GM20431 (cell line): ENCODE measurements around the gene OBP2A.
"Not testable (repeated sequence)": the region's sequence is repeated elsewhere in the genome, so short reads cannot be mapped to it uniquely, and the experiment has no call there.

Source experiments
- in situ Hi-C: fragments of 300-500 bp; cut with MseI, MboI; formaldehyde crosslinking; loops from one replicate; pipeline ENCODE4 v1.15.0; 2020; ENCODE audit warnings: low sequenced_read_pairs; ENCODE audit not compliant: unreplicated experiment

Gene OBP2A

DNA sequence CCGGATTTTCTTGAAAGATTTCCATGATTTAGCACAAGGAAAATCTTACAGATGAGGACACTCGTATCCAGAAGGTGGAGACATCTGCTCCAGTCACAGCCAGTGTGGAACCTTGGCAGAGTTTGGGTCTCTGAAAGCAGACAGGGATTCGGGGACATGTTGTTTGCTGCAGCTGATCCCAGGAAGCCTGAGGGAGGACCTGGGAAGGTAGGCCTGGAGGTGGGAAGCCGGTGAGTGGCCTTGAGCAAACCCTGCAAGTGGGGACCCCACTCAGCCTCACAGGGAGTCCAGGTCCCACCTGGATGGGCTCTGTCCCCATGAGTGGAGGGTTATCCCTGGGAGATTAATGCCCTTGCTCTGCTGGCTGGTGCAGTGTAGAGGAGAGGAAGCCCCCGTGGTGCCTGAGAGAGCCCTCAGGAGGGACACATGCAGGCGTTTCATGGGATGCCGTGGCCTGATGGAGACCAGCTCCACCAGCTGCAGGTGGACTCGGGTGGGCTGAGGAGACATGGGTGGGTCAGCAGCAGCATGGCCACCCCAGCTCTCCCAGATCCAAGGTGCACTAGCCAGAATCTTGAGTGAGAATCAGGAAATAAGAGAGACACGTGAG lies 37.6 kb upstream of the OBP2A start:
- in situ Hi-C loops, result no loop called here

DNA sequence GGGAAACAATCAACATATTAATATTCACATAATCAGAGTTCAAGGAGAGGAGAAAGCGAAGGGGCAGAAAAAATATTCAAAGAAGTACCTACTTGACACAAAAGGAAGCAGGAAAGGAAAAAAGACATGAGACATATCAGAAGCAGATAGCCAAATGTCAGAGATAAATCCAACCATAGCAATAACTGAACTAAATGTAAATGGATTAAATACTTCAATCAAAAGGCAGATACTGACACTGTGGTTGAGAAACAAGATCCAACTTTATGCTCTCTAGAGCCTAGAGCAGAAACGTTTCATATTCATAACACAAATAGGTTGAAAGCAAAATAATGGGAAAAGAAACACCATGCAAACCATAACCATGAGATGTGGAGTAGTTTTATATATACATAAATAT lies 36.5 kb upstream of the OBP2A start:
- in situ Hi-C loops, result no loop called here

DNA sequence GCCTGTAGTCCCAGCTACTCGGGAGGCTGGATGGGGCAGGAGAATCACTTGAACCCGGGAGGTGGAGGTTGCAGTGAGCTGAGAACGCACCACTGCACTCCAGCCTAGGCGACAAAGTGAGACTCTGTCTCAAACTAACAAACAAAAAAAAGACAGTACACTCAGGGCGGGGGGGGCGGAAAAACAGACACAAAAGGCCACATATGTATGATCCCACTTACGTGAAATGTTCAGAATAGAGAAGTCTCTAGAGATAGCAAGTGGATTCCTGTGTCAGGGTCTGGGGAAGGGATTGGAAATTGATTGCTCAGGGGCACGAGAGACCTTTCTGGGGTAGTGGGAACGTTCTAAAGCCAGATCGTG lies 33.7 kb upstream of the OBP2A start:
- in situ Hi-C loops, result no loop called here

DNA sequence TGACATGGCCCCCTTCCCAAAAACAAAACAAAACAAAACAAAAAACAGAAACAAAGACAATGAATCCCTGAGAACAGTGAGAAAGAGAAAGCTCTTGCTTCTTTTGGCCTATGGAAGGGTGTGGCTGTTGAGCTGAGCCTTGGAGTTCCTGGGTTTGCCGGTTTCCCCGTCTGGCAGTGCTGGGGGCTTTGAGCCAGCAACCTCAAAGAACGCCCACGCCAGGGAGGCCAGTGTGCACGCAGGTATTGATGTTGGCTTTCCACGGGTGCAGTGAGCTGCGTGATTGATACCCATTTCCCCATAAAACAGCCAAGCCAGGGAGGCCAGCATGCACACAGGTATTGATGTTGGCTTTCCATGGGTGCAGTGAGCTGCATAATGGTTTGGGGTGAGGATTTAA lies 33.0 kb upstream of the OBP2A start:
- in situ Hi-C loops, result no loop called here

DNA sequence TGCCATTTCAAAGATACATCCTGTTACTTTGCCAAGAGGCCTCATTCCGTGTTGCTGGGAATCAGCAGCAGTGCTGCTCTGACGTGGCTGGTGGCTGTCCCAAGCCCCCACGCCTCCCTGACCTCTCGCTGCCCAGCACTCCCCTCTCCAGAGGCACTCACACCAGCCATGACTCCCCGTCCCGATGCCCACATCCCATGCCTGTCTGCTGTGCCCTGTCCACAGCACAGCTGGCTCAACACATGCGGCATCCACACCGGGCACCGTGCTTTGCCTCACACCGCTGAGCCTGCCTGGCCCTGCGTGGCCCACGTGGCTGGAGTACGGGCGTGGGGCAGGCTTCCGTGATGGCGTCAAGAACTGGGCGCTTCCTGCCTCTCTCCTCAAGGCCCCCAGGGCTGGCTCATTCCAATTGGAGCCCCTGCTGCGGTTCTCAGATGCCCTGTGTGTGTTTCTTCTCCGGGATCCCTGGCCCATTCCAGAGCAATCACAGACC lies 32.5 kb upstream of the OBP2A start:
- in situ Hi-C loops, result no loop called here

DNA sequence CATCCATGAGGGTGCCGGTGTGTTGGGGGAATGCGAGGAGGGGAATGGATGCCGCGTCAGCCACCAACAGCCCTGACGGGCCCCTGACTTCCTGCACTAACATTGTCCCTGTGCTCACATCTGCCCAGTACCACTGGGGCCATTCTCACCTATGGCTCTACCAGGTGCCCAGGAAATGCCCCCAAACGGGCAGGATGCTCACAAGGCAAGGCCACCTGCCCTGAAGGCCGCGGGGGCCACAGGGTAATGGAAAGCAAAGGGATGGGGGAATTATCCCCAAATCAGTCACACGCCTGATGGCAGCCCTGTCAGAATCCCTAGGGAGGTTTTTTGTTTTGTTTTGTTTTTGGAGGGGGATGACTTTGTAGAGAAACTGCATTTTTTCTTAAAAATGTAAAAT lies 32.0 kb upstream of the OBP2A start:
- in situ Hi-C loops, result not testable (repeated sequence)

DNA sequence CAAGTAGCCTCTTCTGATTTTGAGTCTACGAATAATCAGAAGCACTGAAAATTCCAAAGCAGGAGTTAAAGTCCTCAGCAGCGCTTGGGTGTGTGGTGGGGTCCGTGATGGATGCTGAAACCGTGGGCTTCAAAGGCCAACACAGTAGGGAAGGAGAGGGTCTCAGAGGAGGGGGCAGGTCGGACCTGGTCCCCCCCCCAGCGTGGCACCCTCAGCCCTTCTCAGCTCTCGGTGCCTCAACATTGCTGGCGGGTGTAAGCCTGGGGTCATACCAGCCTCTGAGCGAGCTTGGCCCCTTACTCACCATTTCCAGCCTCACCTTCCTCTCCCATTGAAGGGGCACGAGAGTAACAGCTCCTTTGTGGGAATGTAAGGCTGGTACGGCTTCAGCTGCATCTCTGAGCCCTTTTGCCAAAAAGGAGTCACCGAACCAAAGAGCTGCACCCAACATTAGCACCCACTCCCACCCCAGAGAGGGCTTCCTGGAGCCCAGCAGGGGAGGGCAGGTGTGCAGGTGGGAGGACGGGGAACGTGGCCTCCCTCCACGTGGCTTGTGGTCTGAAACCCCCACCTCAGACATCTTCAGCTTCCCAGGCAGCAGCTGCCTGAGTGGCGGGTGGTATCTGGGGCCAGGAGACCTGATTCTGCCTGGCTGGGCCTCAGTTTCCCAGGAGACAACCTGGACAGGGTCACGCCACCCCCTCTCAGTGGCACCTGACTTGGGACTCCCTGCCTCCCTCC lies 31.4 kb upstream of the OBP2A start:
- in situ Hi-C loops, result no loop called here

DNA sequence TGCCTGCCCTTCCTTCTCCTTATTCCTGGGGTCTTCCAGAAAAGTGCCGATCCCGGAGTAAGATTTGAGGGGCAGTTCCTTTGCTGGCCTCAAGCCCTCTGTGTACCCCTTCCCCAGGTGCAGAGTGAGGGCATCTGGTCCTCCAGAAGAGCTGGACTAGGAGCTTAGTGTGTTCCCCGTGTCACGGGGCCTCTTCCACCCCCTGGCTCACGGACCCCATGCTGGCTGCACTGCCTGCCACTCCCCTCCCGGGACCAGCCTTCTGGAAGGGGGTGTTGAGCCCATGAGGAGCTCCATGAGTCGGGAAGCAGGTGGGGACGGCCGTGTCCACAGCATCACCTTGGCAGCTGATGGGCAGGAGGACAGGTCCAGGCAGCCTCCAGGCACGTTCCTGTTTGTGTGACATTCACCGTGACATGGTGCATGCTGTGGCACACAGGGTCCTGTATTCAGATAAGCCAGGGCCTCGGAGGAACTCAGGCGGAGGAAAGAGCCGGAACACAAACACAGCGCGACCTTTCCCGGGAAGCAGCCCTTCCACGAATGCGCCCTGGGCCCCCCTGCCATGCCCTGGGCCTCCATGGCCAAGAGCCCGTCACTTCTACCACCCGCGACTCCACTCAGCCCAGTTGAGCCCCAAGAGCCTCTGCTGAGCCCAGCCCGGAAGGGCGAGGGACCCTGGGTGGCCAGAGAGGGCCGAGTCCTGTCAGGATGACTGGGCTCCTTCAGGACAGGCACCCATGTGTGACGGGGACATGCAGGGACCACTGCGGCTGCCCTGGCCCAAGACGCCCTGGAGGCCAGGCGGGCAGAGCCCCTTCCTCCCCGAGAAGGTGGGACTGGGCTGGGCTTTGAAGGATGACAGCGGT lies 30.6 kb upstream of the OBP2A start:
- in situ Hi-C loops, result no loop called here

DNA sequence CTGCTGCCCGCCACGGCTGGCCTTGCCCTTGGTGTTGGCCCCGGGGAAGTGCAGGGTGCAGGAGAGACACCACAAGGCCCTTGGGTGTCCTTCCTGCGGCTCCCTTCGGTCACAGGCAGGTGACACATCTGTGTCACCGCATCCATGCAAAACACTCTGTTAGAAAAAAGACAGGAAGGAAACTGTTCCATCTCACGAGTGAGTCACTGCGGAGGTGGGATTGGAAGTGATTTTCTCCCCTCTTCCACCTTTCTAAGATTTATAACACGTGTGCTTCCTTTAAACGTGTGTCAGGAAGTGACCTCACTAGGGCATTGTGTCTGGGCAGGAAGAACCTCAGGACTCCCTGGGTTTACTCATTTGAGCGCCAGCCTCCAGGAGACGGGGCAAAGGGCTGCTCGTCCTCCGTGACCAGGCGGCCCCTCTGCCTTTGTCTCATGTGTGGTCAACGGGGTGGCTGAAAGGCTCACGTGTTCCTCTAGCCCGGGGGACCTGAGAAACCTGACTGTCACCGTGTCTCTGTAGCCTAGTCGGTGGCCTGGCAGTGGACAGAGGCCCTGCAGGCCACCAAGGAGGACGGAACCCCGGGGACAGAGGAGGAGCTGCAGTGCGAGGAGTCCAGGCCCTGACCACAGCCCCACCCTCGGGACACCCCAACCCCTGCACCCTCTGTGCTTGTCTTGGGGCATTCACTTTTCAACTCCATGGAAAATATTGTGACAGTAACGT lies 29.6 kb upstream of the OBP2A start:
- in situ Hi-C loops, result no loop called here

DNA sequence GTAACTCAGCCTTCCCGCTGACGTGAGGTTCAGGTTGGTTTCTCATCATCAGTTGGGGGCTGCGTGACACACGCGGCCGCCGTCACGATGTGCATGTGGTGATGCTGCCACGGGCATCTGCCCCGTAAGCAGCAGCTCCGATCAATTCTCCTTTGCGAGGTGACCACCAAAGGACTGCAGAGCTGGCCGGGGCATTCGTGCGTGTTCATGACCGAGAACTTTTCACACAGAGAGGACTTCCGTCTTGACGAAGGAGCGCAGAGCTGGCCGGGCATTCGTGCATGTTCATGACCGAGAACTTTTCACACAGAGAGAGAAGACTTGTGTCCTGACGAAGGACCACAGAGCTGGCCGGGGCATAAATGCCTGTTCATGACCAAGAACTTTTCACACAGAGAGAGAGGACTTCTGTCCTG lies 28.5 kb upstream of the OBP2A start:
- in situ Hi-C loops, result no loop called here

DNA sequence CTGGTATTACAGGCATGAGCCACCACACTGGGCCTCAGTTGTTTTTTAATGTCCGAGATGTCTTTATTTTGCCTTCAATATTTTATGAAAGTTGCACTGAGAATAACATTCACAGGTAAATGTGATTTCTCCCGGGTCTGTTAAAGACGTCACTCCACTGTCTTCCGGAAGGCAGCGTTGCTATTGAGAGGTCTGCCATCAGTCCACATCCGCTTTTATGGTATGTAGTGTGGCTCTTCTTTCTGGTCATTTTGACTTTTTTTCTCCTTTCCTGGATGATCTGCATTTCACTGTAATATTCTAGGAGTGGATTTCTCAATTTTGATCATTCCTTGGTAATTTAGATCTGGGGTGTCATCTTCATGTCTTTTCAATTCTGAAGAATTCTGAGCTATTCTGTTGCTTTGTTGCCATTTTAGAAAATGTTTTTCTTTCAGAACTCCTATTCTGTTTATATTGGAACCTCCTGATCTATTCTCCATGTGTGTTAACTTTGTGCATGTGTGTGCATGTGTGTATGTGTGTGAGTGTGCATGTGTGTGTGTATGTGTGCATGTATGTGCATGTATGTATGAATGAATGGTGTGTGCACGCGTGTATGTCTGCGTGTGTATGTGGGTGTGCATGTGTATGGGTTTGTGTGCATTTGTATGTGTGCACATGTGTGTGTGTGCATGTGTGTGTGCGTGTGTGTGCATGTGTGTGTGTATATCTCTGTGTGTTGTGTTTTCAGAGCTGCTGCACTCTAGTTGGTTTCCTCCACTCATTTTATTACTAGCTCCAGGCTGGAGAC lies 26.6 kb upstream of the OBP2A start:
- in situ Hi-C loops, result no loop called here

DNA sequence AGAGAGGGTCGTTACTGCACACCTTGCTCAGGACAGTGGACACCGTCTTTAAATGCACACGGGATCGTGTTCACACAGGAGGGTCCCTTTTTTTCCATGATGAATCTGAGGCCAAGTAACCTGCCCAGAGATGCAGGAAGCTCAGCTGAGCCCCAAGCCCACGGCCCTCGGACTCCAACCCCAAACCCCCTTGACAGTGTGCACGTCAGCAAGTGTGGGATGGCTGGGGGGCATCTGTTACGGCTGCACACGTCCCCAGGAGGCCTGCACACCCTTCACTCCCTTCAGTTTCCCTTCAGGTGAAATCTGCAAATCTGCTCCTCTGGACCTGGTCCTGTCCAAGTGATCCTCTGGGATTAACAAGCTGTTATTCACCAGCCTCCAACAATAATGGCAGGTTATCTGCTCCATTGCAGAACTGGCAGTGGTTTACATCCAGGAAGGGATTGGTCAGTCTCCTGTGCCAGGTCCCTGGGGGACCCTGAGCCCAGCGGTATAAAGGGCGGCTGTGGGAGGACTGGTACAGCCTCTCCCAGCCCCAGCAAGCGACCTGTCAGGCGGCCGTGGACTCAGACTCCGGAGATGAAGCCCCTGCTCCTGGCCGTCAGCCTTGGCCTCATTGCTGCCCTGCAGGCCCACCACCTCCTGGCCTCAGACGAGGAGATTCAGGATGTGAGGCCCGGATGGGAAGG lies 24.9 kb upstream of the OBP2A start, which contains the start of gene LCN1:
Gene LCN1 (plus strand): TSS at position 525 of the 692 bp plus-strand sequence. CDS start 58 bp downstream, at position 583.
- in situ Hi-C loops, result no loop called here

DNA sequence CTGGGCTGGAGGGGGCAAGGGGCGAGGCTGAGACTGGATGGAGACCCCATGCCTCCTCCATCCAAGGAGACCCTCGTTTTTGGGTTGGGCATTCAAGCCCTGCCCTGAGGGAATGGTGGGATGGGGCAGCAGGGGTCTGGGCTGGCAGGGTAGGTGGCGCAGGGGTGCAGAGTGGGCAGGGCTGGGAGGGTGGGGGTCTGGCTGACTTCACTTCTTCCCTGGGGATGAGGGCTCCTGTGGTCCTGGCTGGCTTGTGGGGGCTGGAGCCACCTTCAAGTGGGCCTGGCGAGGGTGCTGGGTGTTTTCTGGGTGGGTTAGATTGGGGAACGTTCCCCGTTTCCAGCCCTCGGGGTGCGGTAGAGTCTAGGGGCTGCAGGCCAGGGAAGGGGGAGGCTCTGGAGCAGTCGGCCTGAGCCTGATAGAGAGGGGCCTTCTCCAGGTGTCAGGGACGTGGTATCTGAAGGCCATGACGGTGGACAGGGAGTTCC lies 24.3 kb upstream of the OBP2A start:
- in situ Hi-C loops, result no loop called here

DNA sequence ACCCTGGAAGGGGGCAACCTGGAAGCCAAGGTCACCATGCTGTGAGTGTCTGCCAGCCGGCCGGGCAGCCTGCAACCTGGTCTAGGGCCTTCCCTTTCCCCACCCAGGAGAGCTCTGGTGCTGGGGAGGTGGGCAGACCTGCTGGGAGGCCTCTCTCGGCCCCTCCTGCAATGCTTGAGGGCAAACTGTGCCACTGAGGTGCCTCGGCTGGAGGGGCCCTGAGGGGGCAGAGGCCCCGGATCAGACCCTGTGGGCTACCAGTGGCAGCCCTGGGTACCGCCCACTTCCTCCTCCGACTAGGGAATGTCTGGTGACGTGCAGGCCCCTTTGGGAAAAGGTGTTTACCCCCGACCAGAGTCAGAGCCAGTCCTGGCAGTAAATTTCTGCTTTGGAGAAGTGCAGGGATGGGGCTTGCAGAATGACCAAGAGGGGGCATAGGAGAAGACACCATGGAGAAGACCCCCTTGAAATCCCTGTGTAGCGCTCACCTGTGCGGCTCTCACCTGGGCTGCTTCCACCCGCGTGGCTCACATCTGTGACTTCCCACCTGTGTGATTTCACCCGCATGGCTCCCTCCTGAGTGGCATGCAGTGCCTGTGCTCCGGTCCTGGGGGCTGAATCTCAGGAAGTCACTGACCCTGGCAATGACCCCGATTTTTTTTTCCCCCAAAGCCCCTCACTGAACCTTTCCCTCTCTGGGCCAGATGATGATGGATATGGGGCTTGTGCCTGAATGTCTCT lies 23.6 kb upstream of the OBP2A start:
- in situ Hi-C loops, result no loop called here

DNA sequence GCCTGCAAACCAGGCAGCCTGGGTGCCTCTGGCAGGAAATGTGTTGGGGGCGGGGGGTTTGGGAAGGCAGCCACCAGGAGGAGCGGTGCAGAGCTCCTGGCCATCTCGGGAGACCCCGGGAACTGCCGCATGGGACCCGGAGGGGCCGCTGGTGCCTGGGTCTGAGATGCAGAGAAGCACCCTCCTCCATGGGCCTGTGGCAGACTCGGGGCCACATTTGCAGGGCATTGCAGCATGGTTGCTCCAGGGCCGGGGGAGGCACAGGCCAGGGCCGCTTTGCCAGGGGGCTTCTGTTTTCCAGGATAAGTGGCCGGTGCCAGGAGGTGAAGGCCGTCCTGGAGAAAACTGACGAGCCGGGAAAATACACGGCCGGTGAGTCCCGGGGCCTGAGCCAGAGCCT lies 23.0 kb upstream of the OBP2A start:
- in situ Hi-C loops, result no loop called here

DNA sequence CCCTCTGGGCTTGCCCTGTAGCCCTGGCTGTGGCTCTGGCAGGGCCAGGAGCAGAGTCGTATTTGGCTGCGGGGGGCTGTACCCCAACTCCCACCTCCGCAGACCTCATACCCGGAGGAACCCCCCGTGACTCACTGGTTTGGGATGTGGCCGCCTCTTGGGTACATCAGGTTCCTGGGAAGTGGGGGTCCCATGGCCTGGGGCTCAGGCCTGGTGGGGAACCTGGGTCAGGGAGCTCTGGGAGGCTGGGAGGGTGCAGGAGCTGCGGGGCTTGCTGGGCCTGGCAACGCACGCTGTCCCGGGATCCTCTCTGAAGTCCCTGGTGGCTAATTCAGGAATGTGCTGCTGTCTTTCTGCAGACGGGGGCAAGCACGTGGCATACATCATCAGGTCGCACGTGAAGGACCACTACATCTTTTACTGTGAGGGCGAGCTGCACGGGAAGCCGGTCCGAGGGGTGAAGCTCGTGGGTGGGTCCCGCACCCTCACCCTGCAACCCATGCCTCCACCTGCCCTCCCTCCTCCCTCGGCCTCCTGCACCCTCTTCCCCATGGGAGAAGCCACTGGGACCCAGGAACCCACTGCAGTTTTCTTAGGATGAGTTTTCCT lies 22.3 kb upstream of the OBP2A start:
- in situ Hi-C loops, result no loop called here

DNA sequence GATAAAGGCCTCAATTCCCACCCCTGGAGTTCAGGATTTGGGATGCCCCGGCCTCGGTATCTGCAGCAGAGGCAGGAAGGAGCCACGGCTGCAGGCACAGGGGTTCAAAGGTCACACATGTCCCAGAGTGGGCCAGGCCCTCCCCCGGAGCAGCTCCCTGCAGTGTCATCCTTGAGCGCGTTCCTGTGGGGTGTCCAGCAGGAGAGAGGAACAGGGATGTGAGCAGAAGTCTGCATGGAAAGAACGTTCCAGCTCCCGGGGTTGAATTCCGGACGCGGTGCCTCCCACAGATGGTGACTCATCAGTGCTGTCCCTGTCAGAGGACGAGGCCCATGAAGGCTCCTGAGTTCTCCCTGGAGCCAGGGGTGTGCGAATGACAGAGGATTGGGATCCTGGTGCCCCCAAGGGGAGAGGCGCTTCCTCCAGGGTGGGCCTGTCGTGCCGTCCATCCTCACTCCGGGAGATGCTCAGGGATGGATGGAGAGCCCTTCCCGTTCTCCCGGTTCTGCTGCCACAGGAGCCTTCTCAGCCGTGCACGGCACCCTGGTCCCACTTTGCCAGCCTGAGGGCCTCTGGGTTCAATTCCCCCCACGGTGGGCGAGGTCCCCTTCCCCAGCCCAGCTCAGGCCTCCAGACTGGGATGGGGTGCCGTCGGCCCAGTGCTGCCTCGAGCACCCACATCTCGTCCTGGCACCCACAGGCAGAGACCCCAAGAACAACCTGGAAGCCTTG lies 21.6 kb upstream of the OBP2A start:
- in situ Hi-C loops, result no loop called here
